ENCODE measurements around the gene KIF1C.

The KIF1C gene

DNA sequence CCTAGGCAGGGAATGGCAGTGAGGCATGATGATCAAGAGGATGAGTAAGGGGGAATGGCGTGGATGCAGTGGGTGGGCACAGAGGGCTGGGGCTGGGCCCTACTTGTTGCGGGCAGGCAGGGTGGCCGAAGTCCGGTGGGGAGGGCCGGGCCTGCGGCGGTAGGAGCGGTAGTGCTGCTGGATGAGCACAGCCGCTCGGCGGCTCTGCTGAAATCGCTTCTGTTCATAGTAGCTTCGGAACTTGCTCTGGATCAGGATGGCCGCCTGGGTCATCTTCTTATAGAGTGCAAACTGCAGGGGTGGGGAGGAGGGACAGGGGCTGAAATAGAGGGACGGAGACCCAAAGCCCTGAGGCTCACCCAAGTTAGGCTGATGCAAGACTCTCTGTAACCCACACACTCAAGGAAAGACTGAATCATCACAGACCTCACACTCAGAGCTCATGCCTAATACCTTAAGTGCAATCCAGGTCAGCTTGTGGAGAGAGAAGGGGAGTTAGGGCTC lies 28.7 kb upstream of the KIF1C start:
- no peak for DNase-seq (ENCODE audit: low spot score)

GRCh38 chr17:4969551-4970173 lies 28.1 kb upstream of the KIF1C start:
- no peak for DNase-seq (ENCODE audit: low spot score)

DNA sequence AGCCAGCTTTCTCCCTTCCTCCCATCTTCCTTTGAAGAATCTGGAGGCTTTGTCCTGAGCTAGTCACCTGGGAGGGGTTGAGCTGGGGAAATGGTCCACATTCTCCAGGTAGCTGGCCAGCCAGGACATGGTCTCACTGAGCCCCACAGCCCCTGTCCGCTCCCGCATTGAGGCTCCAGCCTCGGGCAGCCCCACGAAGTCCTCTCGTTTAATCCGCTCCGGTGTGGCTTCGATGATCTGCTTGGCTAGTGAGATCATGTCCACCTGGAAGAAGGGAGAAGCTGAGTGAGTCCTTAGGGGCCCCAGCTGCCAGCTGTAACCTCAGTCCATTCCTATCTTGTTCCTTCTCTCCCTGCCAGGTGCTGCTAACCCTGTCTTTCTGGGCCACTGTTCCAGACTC lies 27.5 kb upstream of the KIF1C start:
- DNase-seq (ENCODE audit: low spot score) = no peak

DNA sequence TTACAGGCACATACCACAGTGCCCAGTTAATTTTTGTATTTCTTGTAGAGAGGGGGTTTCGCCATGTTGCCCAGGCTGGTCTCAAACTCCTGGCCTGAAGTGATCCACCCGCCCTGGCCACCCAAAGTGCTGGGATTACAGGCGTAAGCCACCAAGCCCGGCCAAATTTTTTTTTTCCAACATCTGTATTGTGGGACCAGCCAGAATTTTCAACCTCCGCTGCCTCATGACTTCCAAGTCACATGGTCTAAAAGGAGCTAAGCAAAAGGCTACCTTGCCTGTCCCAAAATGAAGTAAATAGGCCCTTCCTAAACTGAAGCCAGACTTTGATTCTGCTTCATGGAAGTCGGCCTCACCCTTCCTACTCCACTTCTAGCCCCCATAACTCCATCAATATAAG lies 25.9 kb upstream of the KIF1C start:
- no peak for DNase-seq (ENCODE audit: low spot score)

DNA sequence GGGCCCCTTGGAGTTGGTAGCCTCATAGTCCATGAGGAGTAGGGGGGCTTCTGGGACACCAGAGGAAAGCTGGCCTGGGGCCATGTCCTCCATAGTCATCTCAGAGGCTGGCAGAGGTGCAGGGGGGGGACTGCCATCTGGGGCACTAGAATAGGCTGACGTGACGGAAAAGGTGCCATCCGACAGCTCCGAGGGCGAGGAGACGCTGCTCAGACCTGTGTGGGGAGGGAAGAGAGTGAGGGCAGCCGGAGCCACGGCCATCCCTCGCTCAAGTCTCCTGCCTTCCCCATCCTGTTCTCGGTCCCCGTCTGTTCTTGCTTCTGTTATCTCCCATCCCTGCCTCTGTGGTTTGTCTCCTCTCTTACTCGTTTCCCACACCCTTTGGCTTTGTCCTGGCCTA lies 25.4 kb upstream of the KIF1C start:
- DNase-seq (ENCODE audit: low spot score) = no peak

DNA sequence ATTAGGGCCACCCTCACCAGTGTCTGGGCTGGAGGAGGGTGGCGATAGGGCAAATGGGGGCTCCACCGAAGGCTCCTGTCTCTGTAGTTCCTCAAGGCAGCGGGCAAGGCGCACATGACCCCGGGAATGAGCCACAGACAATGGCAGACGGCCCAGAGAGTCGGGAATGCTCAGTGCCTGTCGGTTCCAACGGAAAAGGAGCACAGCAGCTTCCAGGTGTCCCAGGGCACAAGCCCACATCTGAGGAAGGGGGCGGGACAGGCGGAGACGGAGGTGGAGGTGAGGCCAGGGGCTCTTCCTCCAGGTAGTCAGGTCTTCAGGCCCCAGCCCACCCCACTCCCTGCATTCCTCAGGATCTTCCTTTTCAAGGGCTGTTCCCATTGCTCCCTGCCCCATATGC lies 25.0 kb upstream of the KIF1C start:
- no peak for DNase-seq (ENCODE audit: low spot score)

DNA sequence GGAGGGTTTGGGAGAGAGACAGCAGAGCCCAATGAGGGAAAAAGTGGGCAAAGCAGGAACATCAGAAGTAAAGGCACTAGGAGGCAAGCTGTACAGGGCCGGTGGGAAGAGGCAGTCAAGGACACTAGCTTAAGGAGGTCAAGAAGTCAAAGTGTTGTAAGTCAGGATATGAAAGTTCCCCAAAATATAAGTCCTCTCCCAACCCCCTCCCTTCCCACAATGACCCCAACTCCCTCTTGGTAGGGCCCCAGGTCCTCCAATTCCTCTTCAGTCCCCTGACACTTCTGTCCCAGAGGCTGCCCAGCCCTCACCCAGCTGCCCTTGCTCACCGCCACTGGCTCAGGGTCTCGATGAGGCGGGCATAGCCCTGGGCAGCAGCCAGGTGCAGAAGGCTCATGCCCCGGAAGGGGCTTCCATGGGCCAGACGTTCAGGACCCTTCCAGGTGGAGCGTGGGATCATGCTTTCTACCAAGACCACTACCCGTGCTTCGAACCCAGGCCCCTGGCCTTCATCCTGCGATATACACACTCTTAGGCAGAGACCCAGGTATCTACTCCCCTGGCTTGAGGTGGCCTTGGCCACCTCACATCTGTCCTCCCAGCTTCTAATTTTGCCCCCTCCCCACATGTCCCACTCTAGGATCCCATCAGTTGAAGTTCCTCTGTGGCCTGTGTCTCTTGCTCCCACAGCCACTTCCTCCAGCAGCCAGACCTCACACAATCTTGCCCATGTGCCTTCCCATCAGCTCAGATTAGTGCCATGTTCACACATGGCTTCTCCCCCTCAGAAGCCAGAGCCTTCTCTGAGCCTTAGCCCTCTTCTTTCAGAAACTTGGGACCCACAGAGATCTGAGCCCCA lies 24.3 kb upstream of the KIF1C start:
- DNase-seq (ENCODE audit: low spot score) = no peak

DNA sequence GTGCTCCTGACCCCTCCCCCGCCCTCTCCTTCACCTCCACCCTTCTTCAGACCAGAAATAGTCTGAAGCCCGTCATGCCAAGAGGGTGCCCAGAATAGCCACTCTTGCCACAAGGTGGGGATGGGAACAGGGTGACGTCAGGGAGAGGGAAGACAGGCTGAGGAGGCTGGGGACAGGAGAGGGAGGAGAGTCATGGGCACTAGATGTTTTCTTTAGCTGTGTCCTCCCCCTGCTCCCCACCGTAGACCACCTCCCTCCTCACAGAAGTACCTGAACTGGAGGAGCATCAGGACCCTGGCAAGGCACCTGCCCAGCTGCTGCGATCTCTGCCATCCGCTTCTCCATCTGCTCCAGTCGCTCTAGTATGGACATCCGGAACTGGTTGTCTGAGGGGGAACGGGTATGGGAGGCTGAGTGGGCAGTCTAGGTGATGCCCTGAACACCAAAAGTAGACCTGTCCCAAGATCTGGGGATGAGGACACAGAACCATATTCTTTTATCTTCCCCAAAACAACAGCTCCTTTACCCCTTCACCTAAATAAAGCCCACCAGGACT lies 23.6 kb upstream of the KIF1C start:
- DNase-seq (ENCODE audit: low spot score) = no peak

- DNase-seq (ENCODE audit: low spot score) = peak; percentile 62
Measured at GRCh38 chr17:4978726-4979125, 19.0 kb upstream of the KIF1C start.

GRCh38 chr17:4980644-4981216 lies 17.0 kb upstream of the KIF1C start:
- DNase-seq (ENCODE audit: low spot score) = peak; percentile 43

DNA sequence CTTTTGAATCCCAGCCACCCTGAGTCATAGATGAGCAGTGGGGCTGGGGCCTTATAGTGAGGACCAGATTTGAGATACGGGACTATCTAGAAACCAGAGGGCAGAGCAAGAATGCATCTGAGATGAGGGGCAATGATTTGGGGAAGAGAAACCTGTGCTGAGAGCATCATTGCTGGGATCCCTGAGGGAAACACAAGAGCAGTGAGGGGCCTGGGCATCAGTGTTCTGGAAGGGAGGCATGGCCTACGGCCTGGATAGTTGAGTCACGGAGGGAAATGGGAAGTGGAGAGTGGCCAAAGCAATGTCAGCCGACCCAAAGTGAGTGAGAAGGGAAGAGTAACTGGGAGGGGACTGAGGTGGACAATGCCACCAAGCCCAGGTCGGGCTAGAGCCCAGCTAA lies 15.4 kb upstream of the KIF1C start:
- no peak for DNase-seq (ENCODE audit: low spot score)

- DNase-seq (ENCODE audit: low spot score) = no peak
Measured at GRCh38 chr17:4986403-4986802, 11.3 kb upstream of the KIF1C start.

DNA sequence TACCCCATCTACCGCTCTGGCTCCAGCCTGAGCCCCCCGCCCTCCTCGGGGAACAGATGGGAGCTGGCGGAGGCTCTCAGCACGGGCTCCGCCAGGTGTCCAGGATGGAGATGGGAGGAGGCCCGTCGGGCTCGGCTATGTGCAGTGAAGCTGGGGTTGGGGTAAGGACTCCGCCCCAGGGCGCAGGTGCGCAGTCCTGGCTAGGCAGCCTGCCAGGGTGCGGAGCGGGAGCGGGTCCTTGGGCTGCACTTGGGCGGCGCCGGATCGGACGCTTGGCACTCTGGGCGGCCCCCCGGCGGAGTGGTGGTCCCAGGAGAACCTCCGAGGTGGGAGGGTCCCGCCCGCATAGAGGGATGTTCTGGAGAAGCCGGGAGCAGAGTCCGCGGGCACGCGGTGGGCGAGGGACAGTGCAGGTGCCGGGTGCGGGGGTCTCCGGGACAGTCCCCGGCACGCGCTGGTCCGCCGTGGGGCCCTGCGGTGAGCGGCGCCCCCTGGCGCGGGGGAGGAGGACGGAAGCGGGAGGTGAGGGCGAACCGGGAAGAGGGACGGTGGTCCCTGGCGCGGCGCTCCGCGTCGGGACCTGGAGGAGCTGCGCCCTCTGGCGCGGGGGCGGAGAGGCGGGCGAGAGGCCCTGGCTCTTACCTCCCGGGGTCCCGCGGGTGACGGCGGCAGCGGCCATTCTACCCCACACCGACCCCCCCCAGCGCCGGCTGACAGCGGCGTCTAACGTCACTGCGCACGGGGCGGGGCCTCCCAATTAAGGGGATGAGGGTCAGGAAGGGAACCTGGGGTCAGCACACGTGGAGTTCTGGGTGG lies 10.6 kb upstream of the KIF1C start, which contains the start of gene CAMTA2:
Gene CAMTA2 (minus strand): TSS at position 725 of the 816 bp plus-strand sequence. CDS start 1,453 bp downstream, outside the sequence.
- DNase-seq (ENCODE audit: low spot score) = peak; percentile 81

GRCh38 chr17:4987767-4988567 lies 9.8 kb upstream of the KIF1C start:
- no peak for DNase-seq (ENCODE audit: low spot score)

GRCh38 chr17:4994081-4994595 lies 3.6 kb upstream of the KIF1C start:
- DNase-seq (ENCODE audit: low spot score) = no peak

DNA sequence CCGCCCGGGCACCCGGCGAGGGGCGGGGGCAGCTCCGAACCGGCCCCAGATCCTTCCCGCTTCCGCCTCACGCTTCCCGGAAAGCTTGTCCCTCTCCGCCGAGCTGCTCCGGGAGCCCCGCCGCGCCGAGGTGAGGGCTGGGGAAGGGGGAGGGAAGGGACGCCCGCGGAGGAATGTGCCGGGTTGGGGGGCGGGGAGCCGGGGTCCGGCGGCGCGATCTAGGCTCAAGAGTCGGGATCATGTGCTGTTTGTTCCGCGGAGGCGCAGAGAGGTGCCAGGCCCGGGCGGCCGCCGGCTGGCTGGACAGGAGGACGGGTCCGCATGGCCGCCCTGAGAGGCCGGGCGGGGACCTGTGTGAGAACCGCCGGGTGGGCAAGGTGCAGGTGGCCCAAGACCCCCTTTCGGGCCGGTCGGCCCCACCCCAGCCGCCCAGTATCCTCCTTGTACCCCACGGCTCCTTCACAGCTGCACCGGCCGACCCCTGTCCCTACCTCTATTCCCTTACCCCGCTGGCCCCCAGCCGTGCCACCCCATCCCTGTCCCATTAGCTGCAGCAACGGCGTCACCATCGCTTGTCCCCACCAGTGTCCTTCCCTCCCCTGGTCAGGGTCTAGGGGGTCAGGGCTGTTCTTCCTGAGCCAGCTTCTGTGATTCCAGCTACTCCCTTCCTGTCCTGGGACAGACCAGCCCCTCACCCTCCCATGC lies 429 bp downstream of the KIF1C start:
- no peak for DNase-seq (ENCODE audit: low spot score)

GRCh38 chr17:4998732-4999429 lies 1.1 kb downstream of the KIF1C start:
- no peak for DNase-seq (ENCODE audit: low spot score)

DNA sequence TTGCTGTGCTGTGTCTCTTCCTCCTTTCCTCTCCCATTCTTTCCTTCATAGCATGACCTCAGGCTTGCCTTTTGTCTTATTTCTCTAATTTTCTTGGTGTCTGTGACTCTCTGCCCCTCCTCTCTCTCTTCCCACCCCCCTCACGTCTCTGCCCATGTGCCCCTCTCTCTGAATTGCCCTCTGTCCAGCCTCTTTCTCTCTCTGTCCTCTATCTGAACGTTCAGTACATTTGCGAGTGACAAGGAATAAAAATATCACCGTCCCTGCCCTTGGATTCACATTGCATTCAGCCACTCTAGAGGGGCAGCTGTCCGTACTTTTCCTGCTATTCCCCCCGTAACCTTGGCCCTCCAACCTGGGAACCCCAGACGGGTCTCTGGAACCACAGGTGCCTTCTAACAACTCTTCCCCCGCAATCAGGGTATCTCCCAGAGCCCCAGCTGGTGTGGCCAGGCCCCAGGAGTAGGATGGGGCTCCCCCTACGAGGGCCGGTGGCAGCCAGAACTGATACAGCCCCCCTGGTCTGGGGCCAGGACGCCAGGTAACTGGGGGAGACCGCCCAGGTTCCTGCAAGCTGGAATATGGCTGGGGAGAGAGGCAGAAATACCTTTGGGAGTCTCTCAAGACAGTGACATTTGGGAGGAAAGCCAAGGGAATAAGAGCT lies 1.8 kb downstream of the KIF1C start:
- DNase-seq (ENCODE audit: low spot score) = no peak

- no peak for DNase-seq (ENCODE audit: low spot score)
Measured at GRCh38 chr17:5000237-5000639, 2.5 kb downstream of the KIF1C start.

Data from pons (tissue), 1 donor.